ENCODE results near the gene RPS6KA5. TPM values are rescaled to one million over a fixed set of nuclear protein-coding genes. Genes with fewer than 3 reads are reported as not detected.

RPS6KA5 gene
- total and polyA plus RNA-seq, 2 donors from 2014 or later: 0.95 to 9.4 TPM

DNA sequence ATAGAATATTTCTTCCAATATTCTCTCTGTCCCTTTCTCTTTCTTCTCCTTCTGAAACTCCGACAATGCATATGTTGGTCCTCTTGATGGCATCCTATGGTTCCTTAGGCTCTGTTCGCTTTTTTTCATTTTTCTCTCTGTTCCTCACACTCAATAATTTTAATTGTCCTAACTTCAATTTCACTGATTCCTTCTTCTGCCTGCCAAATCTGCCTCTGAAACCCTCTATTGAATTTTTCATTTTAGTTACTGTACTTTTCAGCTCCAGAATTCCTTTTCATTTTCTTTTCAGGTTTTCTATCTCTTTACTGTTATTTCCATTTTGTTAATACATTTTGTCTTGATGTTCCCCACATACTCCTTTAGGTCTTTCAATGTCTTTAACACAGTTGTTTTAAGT is 177.2 kb downstream of the RPS6KA5 start:
- intact Hi-C loops (cut with DNase I): no loop called here
- Histone ChIP-seq H3K9ac (ENCODE audit: low read length in 3 of 3) (no peak overlapping the region), H3K27ac (ENCODE audit: low read depth in 2 of 2, low read length in 2 of 2) (no peak overlapping the region), H3K9me3 (ENCODE audit: control insufficient read depth in 2 of 3, insufficient read depth in 1 of 3, low read length in 3 of 3) (no peaks in the 10 kb centered on the region), H3K36me3 (ENCODE audit: control insufficient read depth in 2 of 3, insufficient read depth in 3 of 3, low read length in 3 of 3) (no peaks in the 10 kb centered on the region), H3K27me3 (ENCODE audit: control insufficient read depth, insufficient read depth, low read length) (no peaks in the 10 kb centered on the region), H3K4me1 (ENCODE audit: control insufficient read depth in 2 of 3, insufficient read depth in 2 of 3, low read depth in 1 of 3, low read length in 3 of 3) (no peaks in the 10 kb centered on the region), H3K4me3 (ENCODE audit: low read length in 3 of 3) (no peak overlapping the region)
- DNase-seq (no peak), FAIRE-seq (no peak)
- TF ChIP-seq, protein P1, sequence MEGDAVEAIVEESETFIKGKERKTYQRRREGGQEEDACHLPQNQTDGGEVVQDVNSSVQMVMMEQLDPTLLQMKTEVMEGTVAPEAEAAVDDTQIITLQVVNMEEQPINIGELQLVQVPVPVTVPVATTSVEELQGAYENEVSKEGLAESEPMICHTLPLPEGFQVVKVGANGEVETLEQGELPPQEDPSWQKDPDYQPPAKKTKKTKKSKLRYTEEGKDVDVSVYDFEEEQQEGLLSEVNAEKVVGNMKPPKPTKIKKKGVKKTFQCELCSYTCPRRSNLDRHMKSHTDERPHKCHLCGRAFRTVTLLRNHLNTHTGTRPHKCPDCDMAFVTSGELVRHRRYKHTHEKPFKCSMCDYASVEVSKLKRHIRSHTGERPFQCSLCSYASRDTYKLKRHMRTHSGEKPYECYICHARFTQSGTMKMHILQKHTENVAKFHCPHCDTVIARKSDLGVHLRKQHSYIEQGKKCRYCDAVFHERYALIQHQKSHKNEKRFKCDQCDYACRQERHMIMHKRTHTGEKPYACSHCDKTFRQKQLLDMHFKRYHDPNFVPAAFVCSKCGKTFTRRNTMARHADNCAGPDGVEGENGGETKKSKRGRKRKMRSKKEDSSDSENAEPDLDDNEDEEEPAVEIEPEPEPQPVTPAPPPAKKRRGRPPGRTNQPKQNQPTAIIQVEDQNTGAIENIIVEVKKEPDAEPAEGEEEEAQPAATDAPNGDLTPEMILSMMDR (IDR thresholded peaks at IDR 0.05; ENCODE audit: borderline replicate concordance, extremely low read depth, insufficient read depth): no peak

DNA sequence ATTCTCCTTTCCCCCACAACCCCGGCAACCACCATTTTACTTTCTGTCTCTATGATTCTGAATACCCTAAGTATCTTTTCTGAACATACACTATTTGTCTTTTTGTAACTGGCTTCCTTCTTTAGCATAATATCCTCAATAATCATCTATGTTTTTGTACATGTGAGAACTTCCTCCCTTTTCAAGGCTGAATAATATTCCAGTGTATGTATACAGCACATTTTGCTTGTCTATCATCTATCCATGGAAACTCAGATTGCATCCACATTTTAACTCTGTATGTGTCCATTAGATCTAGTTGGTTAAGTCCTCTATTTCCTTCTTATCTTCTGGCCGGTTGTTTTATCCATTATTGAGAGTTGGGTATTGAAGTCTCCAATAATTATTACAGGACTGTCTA is 180.2 kb downstream of the RPS6KA5 start:
- no peak for FAIRE-seq
- Histone ChIP-seq H3K36me3 (ENCODE audit: control insufficient read depth in 2 of 3, insufficient read depth in 3 of 3, low read length in 3 of 3) (no peaks in the 10 kb centered on the region), H3K9me3 (ENCODE audit: control insufficient read depth in 2 of 3, insufficient read depth in 1 of 3, low read length in 3 of 3) (no peaks in the 10 kb centered on the region), H3K9ac (ENCODE audit: low read length in 3 of 3) (no peak overlapping the region), H3K4me3 (ENCODE audit: low read length in 3 of 3) (no peak overlapping the region), H3K27ac (ENCODE audit: low read depth in 2 of 2, low read length in 2 of 2) (no peak overlapping the region), H3K4me1 (ENCODE audit: control insufficient read depth in 2 of 3, insufficient read depth in 2 of 3, low read depth in 1 of 3, low read length in 3 of 3) (no peaks in the 10 kb centered on the region), H3K27me3 (ENCODE audit: control insufficient read depth, insufficient read depth, low read length) (no peaks in the 10 kb centered on the region)
- DNase-seq: no peak
- intact Hi-C loops (cut with DNase I): no loop called here
- TF ChIP-seq, protein P1 (IDR thresholded peaks at IDR 0.05; ENCODE audit: borderline replicate concordance, extremely low read depth, insufficient read depth): no peak

DNA sequence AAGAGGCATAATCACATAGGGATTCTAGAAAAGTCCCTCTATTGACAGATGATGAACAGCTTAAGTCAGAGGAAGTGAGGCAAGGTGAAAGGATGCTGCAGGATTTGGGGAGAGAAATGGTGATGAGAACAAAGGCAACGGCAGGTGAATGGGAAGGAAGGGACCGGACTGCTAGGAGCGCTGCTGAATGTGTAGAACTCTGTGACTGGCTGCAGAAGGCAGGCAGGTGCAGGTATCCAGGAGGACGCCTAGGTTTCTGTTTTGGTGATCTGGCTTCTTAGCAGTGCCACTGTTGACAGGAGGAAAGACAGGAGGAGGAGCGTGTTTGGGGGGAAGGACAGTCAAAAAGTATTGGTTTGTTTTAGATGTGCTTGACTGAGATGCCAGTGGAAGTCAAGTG is 185.8 kb downstream of the RPS6KA5 start:
- Histone ChIP-seq H3K27ac (ENCODE audit: low read depth in 2 of 2, low read length in 2 of 2) (no peak overlapping the region), H3K4me3 (ENCODE audit: low read length in 3 of 3) (no peak overlapping the region), H3K36me3 (ENCODE audit: control insufficient read depth in 2 of 3, insufficient read depth in 3 of 3, low read length in 3 of 3) (peaks cover 0 to 4% (median 0%) of the 10 kb centered on the region in 3 donors), H3K4me1 (ENCODE audit: control insufficient read depth in 2 of 3, insufficient read depth in 2 of 3, low read depth in 1 of 3, low read length in 3 of 3) (no peaks in the 10 kb centered on the region), H3K9me3 (ENCODE audit: control insufficient read depth in 2 of 3, insufficient read depth in 1 of 3, low read length in 3 of 3) (no peaks in the 10 kb centered on the region), H3K27me3 (ENCODE audit: control insufficient read depth, insufficient read depth, low read length) (no peaks in the 10 kb centered on the region), H3K9ac (ENCODE audit: low read length in 3 of 3) (no peak overlapping the region)
- TF ChIP-seq, protein P1 (IDR thresholded peaks at IDR 0.05; ENCODE audit: borderline replicate concordance, extremely low read depth, insufficient read depth): no peak
- no peak for FAIRE-seq
- DNase-seq: no peak
- intact Hi-C loops (cut with DNase I): no loop called here

DNA sequence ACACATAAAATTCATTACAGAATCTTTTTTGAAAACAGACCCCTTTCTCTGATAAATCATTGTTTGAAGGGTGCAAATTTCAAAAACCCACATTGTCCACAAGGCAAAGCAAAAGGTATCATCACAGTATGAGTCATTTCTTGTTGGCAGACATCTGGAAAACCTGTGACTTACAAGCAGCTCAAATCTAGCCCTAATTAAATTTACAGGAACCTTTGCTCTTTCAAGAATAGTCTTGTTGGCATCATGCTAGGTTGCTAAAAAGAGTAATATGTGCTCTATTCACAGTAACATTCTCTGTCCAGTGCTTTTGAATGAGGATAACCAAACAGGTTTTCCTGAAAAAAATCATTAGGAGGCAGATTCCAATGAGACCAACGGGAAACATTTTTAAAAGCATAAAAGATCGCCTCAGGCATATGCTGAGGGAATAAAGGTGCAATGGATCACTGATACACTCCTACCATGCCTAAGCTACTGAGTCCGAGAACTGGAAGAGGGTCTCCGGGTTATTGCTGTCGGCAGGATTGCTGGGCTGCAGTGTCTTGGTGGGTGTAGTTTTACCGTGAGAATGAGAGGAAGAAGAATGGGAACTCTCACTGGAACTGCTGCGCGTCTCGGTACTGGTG is 188.7 kb downstream of the RPS6KA5 start:
- TF ChIP-seq, protein P1 (IDR thresholded peaks at IDR 0.05; ENCODE audit: borderline replicate concordance, extremely low read depth, insufficient read depth): no peak
- peaks cover 0 to 4% (median 0%) of the 10 kb centered on the region in 3 donors for H3K36me3 ChIP-seq (ENCODE audit: control insufficient read depth in 2 of 3, insufficient read depth in 3 of 3, low read length in 3 of 3)
- peak overlapping the region in 1 of 2 donors; percentile 33 for H3K27ac ChIP-seq (ENCODE audit: low read depth in 2 of 2, low read length in 2 of 2)
- H3K9ac ChIP-seq (ENCODE audit: low read length in 3 of 3): no peak overlapping the region
- no peak overlapping the region for H3K4me3 ChIP-seq (ENCODE audit: low read length in 3 of 3)
- H3K4me1 ChIP-seq (ENCODE audit: control insufficient read depth in 2 of 3, insufficient read depth in 2 of 3, low read depth in 1 of 3, low read length in 3 of 3): no peaks in the 10 kb centered on the region
- H3K9me3 ChIP-seq (ENCODE audit: control insufficient read depth in 2 of 3, insufficient read depth in 1 of 3, low read length in 3 of 3): no peaks in the 10 kb centered on the region
- DNase-seq (no peak), FAIRE-seq (peak; percentile 15)
- H3K27me3 ChIP-seq (ENCODE audit: control insufficient read depth, insufficient read depth, low read length): no peaks in the 10 kb centered on the region
- intact Hi-C loops (cut with DNase I): no loop called here
